ENCODE results near the gene MED12L.

The MED12L gene

DNA sequence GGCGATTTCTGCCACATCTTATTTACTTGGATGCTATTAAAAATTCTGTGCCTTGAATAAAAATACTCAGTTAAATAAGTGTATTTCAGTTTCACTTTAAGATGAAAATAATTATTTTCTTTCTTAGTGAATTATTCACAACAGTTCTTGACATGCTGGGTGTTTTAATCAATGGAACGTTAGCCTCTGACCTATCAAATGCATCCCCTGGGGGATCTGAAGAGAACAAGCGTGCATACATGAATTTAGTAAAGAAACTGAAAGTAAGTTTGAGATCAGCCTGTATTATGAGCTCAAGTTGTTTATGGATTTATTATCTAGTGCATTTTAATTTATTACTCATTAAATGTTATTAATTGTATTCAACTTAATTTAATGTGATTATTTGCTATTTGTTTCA, 298.5 kb downstream of the MED12L start:
- Histone ChIP-seq H3K79me2 (ENCODE audit: low read length) (no peaks in the 10 kb centered on the region), H3K4me3 (ENCODE audit: low read length) (no peak overlapping the region), H3K4me1 (ENCODE audit: low read length) (no peaks in the 10 kb centered on the region), H3K9ac (ENCODE audit: low read length) (no peak overlapping the region), H3K4me2 (ENCODE audit: low read depth, low read length) (no peak overlapping the region), H3K9me3 (replicated peaks; ENCODE audit: insufficient read depth, low read length) (no peaks in the 10 kb centered on the region), H3F3A (ENCODE audit: insufficient read depth, low read length) (no peaks in the 10 kb centered on the region), H4K20me1 (ENCODE audit: insufficient read depth, low read length) (no peaks in the 10 kb centered on the region), H2AFZ (ENCODE audit: low read length) (no peak overlapping the region), H3K27ac (ENCODE audit: low read length) (no peak overlapping the region), H3K36me3 (replicated peaks; ENCODE audit: insufficient read depth, low read length) (no peaks in the 10 kb centered on the region), H3K27me3 (replicated peaks; ENCODE audit: insufficient read depth, low read length) (peaks cover 3% of the 10 kb centered on the region; the same call in 1 of the 2 replicates), H3K9me2 (replicated peaks; ENCODE audit: insufficient read depth, low read length) (no peaks in the 10 kb centered on the region)
- TF ChIP-seq, protein P1, sequence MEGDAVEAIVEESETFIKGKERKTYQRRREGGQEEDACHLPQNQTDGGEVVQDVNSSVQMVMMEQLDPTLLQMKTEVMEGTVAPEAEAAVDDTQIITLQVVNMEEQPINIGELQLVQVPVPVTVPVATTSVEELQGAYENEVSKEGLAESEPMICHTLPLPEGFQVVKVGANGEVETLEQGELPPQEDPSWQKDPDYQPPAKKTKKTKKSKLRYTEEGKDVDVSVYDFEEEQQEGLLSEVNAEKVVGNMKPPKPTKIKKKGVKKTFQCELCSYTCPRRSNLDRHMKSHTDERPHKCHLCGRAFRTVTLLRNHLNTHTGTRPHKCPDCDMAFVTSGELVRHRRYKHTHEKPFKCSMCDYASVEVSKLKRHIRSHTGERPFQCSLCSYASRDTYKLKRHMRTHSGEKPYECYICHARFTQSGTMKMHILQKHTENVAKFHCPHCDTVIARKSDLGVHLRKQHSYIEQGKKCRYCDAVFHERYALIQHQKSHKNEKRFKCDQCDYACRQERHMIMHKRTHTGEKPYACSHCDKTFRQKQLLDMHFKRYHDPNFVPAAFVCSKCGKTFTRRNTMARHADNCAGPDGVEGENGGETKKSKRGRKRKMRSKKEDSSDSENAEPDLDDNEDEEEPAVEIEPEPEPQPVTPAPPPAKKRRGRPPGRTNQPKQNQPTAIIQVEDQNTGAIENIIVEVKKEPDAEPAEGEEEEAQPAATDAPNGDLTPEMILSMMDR (IDR thresholded peaks at IDR 0.05; ENCODE audit: low read length), result no peak
- TF ChIP-seq EZH2phosphoT487 (IDR thresholded peaks at IDR 0.05; ENCODE audit: low read length) (no peak), EZH2 (optimal IDR thresholded peaks at IDR 0.05; ENCODE audit: low read depth, low read length) (no peak)
- DNase-seq, result no peak

- H3K27ac ChIP-seq (ENCODE audit: low read length), result no peak within 1 kb of the TSS
- H3K4me3 ChIP-seq (ENCODE audit: low read length), result no peak within 1 kb of the TSS
- no peaks in the 10 kb centered on the region for H3K9me2 ChIP-seq (replicated peaks; ENCODE audit: insufficient read depth, low read length)
- TF ChIP-seq EZH2 (optimal IDR thresholded peaks at IDR 0.05; ENCODE audit: low read depth, low read length) (no peak), EZH2phosphoT487 (IDR thresholded peaks at IDR 0.05; ENCODE audit: low read length) (no peak)
- TF ChIP-seq, protein P1 (IDR thresholded peaks at IDR 0.05; ENCODE audit: low read length), result no peak
- no peaks in the 10 kb centered on the region for H3K79me2 ChIP-seq (ENCODE audit: low read length)
- H4K20me1 ChIP-seq (ENCODE audit: insufficient read depth, low read length), result no peaks in the 10 kb centered on the region
- H3K27me3 ChIP-seq (replicated peaks; ENCODE audit: insufficient read depth, low read length), result no peaks in the 10 kb centered on the region
- H2AFZ ChIP-seq (ENCODE audit: low read length), result no peak within 1 kb of the TSS
- no peaks in the 10 kb centered on the region for H3F3A ChIP-seq (ENCODE audit: insufficient read depth, low read length)
- H3K36me3 ChIP-seq (replicated peaks; ENCODE audit: insufficient read depth, low read length), result no peaks in the 10 kb centered on the region
- H3K4me2 ChIP-seq (ENCODE audit: low read depth, low read length), result no peak within 1 kb of the TSS
- H3K4me1 ChIP-seq (ENCODE audit: low read length), result no peaks in the 10 kb centered on the region
- DNase-seq, result no peak
- no peaks in the 10 kb centered on the region for H3K9me3 ChIP-seq (replicated peaks; ENCODE audit: insufficient read depth, low read length)
- H3K9ac ChIP-seq (ENCODE audit: low read length), result no peak within 1 kb of the TSS
Observed at GRCh38 chr3:151384741-151385174, 299.3 kb downstream of the MED12L start, which contains the start of gene P2RY12. Gene P2RY12, minus strand, starts transcription at chr3:151384753. Its CDS starts 45,908 bp downstream, at chr3:151338845.

GRCh38 chr3:151386056-151386455, 300.6 kb downstream of the MED12L start:
- no peaks in the 10 kb centered on the region for H3K36me3 ChIP-seq (replicated peaks; ENCODE audit: insufficient read depth, low read length)
- no peak overlapping the region for H2AFZ ChIP-seq (ENCODE audit: low read length)
- no peak overlapping the region for H3K27ac ChIP-seq (ENCODE audit: low read length)
- no peaks in the 10 kb centered on the region for H4K20me1 ChIP-seq (ENCODE audit: insufficient read depth, low read length)
- DNase-seq, result no peak
- no peak overlapping the region for H3K4me2 ChIP-seq (ENCODE audit: low read depth, low read length)
- H3K4me3 ChIP-seq (ENCODE audit: low read length), result no peak overlapping the region
- no peaks in the 10 kb centered on the region for H3K27me3 ChIP-seq (replicated peaks; ENCODE audit: insufficient read depth, low read length)
- TF ChIP-seq EZH2 (optimal IDR thresholded peaks at IDR 0.05; ENCODE audit: low read depth, low read length) (no peak), EZH2phosphoT487 (IDR thresholded peaks at IDR 0.05; ENCODE audit: low read length) (no peak)
- TF ChIP-seq, protein P1 (IDR thresholded peaks at IDR 0.05; ENCODE audit: low read length), result no peak
- H3K79me2 ChIP-seq (ENCODE audit: low read length), result no peaks in the 10 kb centered on the region
- H3K9me2 ChIP-seq (replicated peaks; ENCODE audit: insufficient read depth, low read length), result no peaks in the 10 kb centered on the region
- no peaks in the 10 kb centered on the region for H3K9me3 ChIP-seq (replicated peaks; ENCODE audit: insufficient read depth, low read length)
- H3F3A ChIP-seq (ENCODE audit: insufficient read depth, low read length), result no peaks in the 10 kb centered on the region
- H3K4me1 ChIP-seq (ENCODE audit: low read length), result no peaks in the 10 kb centered on the region
- no peak overlapping the region for H3K9ac ChIP-seq (ENCODE audit: low read length)
